Measurements from ENCODE around the gene LCOR. TPM values are rescaled to one million over a fixed set of nuclear protein-coding genes. Genes with fewer than 3 reads are reported as not detected.
"Not testable (repeated sequence)": the region's sequence is repeated elsewhere in the genome, so short reads cannot be mapped to it uniquely, and the experiment has no call there.

The LCOR gene
- total RNA-seq, 1 donor from 2014 or later, result 14.8 TPM

GRCh38 chr10:96943161-96943560, 111.1 kb downstream of the LCOR start:
- DNase-seq, result not testable (repeated sequence)

GRCh38 chr10:96947036-96947435, 114.9 kb downstream of the LCOR start:
- DNase-seq, result no peak

DNA sequence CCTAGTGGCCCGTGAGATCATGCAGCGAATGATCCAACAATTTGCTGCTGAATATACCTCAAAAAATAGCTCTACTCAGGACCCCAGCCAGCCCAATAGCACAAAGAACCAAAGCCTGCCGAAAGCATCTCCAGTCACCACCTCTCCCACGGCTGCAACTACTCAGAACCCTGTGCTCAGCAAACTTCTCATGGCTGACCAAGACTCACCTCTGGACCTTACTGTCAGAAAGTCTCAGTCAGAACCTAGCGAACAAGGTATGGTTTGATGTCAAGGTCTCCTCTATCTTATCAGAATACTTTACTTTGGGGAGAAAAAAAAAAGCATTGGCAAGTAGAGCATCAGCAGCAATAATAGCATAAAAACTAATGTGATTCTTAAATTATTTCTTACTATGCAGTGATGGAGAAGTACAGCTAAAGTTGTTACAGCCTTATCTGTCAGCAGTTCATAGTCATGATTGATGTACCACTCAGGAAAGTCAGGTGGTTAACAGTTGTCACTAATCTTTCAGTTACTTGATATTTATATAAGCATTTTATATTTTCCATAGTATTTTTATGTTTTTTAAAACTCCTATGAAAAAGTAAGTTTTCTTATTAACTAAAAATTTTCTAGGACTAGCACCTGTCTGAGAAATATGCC, 117.1 kb downstream of the LCOR start:
- DNase-seq, result no peak

DNA sequence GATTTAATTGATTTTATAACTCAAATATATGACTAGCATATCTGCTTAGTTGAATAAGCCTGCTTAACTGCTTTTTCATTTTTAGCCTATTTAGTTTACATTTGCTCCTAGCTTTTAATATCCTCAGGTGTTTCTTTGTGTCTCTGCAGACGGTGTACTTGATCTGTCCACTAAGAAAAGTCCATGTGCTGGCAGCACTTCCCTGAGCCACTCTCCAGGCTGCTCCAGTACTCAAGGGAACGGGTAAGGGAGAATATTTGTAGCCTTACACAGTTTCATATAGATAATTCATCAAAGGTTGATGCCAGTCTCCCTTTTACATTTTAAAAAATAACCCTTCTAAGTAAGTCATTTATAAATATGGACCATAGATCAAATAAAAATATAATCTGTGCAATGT, 119.9 kb downstream of the LCOR start:
- DNase-seq, result no peak

- DNase-seq, result no peak
Observed at GRCh38 chr10:96955794-96956193, 123.7 kb downstream of the LCOR start.

- DNase-seq, result no peak
Observed at GRCh38 chr10:96958071-96958470, 126.0 kb downstream of the LCOR start.

GRCh38 chr10:96959733-96960132, 127.6 kb downstream of the LCOR start:
- DNase-seq, result no peak

- no peak for DNase-seq
Observed at GRCh38 chr10:96960872-96961271, 128.8 kb downstream of the LCOR start.

DNA sequence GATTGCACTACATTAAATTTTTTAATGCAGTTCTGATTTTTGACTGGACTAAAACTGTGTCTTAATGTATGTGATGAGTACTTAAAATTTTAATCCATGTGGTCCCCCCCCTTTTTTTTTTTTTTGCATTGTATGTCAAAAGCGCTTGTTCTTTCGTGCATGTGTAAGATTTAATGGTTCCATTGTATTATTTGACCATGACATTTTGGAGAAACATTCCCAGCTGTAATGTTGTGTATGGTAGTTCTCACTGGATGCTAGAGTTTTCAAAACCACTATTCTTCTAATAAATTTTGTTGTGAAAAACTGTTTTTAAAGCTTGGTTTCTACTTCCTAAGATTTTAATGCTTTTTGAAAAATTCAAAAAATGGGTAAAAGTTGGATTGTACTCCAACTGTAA, 132.0 kb downstream of the LCOR start:
- no peak for DNase-seq

GRCh38 chr10:96967847-96968246, 135.7 kb downstream of the LCOR start:
- DNase-seq, result no peak

- DNase-seq, result no peak
Observed at GRCh38 chr10:96968682-96969423, 136.8 kb downstream of the LCOR start.

DNA sequence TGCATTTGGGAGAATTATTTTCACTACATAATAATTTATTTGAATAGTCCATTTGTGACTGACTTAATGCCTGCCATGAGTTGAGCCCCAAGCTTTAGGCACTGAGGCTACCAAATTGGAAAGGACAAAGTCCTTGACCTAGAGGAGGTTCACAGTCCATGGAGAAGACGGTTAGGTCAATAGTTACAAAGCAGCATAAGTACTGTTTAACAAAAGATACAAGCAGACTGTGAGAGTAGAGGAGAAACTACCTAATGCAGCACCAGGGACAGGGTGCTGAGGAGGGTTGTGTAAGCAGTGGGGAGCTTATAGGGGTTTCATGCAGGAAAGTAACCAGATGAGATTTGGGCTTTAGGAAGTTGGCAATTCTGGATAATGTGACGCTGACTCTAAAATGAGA, 139.2 kb downstream of the LCOR start:
- no peak for DNase-seq

- DNase-seq, result no peak
Observed at GRCh38 chr10:96972264-96972663, 140.2 kb downstream of the LCOR start.

DNA sequence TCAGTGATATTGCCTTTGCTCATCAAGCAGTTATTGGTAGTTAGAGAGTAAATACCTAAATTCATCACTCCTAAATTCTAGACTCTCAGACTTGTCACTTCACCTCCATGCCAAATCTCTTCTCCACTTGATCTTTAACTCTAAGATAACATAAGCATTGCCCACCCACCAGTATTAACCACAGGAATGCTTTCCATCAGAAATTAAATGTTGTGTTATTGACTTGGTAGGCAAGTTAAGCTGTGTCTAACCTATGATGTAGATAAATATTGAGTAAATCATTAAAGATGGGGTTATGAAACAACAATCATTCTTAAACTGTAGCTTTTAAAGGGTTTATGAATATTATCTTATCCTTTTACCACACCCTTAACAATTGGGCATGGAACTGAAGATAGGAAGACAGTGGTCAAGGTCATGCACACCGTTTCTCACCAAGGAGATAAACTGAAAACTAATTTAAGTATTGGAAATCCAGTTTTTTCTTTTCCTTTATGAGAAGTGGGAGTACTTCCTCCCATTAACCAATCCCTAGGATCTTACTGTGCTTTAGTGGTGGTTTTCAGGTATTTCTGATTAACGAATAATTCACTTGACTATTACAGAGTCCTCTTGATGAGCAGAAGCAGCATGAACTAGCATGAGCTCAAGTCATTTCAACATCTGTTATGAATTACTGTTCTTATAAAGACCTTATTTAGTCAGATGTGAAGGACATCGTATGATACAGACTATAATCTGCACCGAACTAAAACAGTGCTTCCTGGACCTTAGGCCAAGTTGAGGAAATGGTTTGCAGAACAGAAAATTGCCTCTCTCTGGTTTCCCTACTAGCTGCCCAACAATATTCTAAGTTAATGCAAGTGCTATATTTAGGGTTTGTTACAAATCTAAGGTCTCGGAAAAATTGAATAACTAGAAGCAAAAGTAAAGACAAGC, 142.0 kb downstream of the LCOR start:
- DNase-seq, result no peak

DNA sequence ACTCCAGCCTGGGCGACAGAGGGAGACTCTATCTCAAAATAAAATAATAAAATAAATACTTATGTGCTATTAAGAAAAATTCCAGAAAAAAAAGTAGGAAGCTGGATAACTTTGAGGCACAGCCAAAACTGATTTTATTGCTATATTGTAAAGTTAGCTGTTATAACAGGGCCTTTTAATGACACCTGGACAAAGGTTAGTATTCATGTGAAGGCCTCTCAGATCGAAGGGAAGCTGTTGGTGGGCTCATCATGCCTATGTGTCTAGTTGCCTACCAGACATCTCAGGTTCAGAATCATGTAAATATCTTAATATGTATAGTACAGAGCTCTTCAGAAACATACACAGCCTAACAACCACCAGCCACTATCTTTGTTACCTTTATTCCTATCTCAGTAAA, 143.0 kb downstream of the LCOR start:
- no peak for DNase-seq

DNA sequence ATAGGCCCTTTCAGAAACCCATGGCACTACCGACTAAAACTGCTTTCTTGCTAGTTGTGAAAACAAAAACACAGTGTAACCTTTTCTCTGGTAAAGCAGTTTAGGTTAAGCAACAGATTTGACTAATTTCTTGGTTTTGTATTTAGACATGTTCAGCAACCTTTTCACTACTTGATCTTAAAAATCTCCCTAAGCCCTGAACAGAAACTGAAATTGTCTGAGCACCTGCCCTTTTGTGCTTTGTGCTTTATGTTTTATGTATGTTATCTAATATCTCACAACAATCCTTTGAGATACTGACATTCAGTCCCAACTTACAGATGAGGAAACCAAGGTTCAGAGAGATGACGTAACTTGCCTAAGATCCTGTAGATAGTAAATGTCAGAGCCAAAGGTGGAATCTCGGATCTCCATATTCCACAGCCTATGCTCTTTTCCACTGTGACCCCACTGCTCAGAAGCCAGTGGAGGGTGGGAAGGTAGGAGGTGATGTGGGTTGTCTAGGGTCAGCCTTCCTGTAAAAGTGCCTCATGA, 146.6 kb downstream of the LCOR start:
- no peak for DNase-seq

- no peak for DNase-seq
Observed at GRCh38 chr10:96982149-96982930, 150.2 kb downstream of the LCOR start.

- DNase-seq, result no peak
Observed at GRCh38 chr10:96984541-96985131, 152.5 kb downstream of the LCOR start.

DNA sequence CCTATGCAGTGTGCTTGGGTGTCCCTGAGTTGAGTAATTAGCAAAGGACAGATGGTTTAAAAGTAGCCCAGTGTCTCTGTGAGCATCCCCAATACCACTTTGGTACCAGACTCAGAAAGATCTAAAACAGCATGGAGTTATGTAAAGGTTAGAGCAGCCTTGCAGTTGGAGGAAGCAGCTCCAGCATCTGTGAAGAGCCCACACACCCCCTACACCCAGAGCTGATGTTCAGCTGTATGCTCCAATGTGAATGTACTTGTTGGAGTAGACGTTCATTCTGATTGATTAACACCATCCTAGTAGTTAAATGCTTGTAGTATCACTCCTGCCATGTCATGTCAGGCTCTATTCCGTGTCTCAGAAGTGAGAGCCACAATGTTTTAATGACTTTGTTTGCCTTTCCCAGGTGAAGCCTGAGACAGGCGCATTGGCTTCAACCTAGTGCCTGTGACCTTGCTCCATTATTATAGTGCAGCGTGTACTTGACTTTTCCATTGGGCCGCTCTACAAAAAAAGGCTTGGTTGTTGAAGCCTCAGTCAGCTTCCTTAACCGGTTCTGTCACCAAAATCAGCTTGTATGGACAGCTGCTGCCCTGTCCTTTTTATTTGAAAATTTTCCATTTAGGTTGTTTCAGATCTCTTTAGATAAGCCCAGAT, 154.2 kb downstream of the LCOR start:
- DNase-seq, result no peak

DNA sequence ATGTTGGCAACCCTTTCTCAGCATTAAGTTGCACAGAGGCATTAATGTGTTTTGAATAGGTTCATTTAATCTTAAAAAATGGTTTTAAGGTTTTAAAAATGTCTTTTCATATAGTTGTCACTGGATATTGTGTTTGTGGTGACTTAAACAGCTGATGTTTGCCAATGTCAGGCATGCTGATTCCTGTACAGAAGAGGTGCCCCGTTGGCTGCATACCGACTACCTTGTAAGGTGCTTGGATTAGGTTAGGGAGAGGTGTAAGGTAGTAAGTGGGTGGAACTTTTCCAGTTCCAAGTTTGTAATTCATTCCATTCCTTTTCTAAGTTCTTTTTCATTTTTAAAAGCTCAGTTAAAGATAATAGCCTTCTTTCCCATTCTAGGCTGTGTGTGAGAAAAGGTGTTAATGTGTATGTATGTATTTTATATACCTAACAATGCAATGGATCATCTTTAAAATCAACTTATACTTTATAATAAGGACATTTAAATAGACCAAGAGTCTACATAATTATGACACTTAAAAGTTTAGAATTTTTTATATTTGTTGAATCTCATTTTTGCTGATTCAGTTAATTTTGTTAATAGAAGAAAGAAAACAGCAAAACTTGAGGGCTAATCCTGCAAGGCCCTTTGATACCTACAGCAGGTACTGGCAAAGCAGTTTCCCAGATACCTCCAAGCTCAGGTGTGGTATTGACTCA, 155.2 kb downstream of the LCOR start:
- DNase-seq, result no peak

DNA sequence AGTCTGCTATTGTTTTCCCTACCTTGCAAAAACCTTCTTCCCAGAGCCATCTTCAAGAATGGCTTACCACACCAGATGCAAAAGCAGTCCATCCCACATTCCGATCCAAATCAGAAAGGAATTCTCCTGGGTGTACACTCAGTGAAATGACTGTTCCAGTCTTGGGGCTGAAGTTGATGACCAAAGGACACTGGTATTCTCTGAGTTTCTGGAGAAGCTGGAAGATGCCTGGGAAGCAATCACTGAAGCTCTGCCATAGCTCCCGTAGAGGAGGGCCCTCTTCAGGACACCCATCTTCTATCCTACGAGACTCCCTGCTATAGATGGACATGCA, 155.7 kb downstream of the LCOR start:
- no peak for DNase-seq
